Activated CD4-positive, alpha-beta T cell treated with anti-CD3 and anti-CD28 coated beads, Interleukin-2, amount 10 ng/mL, durations not matched to agents 7 days and 5 days (primary cell): Measurements from ENCODE around the gene METTL6. TPM values are rescaled to one million over a fixed set of nuclear protein-coding genes. Genes with fewer than 3 reads are reported as not detected.
A peak's percentile ranks its signal among the peaks of the same experiment; 100 is the strongest.

Source experiments
- CTCF ChIA-PET: fragments of 350-600 bp; sonication (Branson Sonifier 250); formaldehyde crosslinking; loops from one replicate; lab custom pipeline; 2021; ENCODE audit warnings: antibody characterized with exemption; lab: Charles Lee
- POLR2A ChIA-PET: fragments of 350-600 bp; sonication (Branson Sonifier 250); formaldehyde crosslinking; loops from one replicate; lab custom pipeline; 2021; ENCODE audit warnings: antibody characterized with exemption; lab: Charles Lee
- DNase-seq: peaks from one replicate; pipeline ENCODE4 v3.0.0-alpha.2; 2020
- H3K27ac Mint-ChIP-seq: one replicate; pipeline ENCODE4 v1.8.0; 2021; ENCODE audit warnings: mild to moderate bottlenecking, moderate library complexity, mixed read lengths
- H3K27me3 Mint-ChIP-seq: one replicate; pipeline ENCODE4 v1.8.0; 2021; ENCODE audit warnings: mixed read lengths
- H3K36me3 Mint-ChIP-seq: one replicate; pipeline ENCODE4 v1.8.0; 2021; ENCODE audit warnings: low read depth, mixed read lengths
- H3K4me1 Mint-ChIP-seq: one replicate; pipeline ENCODE4 v1.8.0; 2021; ENCODE audit warnings: mixed read lengths
- H3K4me3 Mint-ChIP-seq: one replicate; pipeline ENCODE4 v1.8.0; 2021; ENCODE audit warnings: mild to moderate bottlenecking, moderate library complexity, mixed read lengths
- H3K9me3 Mint-ChIP-seq: one replicate; pipeline ENCODE4 v1.8.0; 2021; ENCODE audit warnings: mixed read lengths
- total RNA-seq, 2 experiments: library from RNA; stranded (reverse); gene quantifications; one replicate each; pipeline ENCODE4 v1.2.3, GENCODE V29; 2021

The METTL6 gene, protein sequence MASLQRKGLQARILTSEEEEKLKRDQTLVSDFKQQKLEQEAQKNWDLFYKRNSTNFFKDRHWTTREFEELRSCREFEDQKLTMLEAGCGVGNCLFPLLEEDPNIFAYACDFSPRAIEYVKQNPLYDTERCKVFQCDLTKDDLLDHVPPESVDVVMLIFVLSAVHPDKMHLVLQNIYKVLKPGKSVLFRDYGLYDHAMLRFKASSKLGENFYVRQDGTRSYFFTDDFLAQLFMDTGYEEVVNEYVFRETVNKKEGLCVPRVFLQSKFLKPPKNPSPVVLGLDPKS
- 10 to 100 TPM; 15.8 to 19.4 TPM for total RNA-seq

GRCh38 chr3:15427182-15427880 is at the start of gene METTL6, which contains the start of gene EAF1:
METTL6 (minus strand) TSS chr3:15427544; CDS start chr3:15426511, 1,033 bp downstream.
EAF1 (plus strand) TSS chr3:15427598; CDS start chr3:15427780, 182 bp downstream.
- peak within 1 kb of the TSS; percentile 89 for H3K4me3 Mint-ChIP-seq
- H3K36me3 Mint-ChIP-seq, result peaks cover 57% of the 10 kb centered on the region
- ChIA-PET POLR2A (no interaction called here), CTCF (interaction anchor here (0.6 kb wide), 1 partner anchor 24 kb away, joined by 3 read pairs; no protein-coding TSS in a partner anchor)
- H3K4me1 Mint-ChIP-seq, result peaks cover 56% of the 10 kb centered on the region
- H3K27ac Mint-ChIP-seq, result peak within 1 kb of the TSS; percentile 90
- peak; percentile 90 for DNase-seq
- no peaks in the 10 kb centered on the region for H3K9me3 Mint-ChIP-seq
- no peaks in the 10 kb centered on the region for H3K27me3 Mint-ChIP-seq

DNA sequence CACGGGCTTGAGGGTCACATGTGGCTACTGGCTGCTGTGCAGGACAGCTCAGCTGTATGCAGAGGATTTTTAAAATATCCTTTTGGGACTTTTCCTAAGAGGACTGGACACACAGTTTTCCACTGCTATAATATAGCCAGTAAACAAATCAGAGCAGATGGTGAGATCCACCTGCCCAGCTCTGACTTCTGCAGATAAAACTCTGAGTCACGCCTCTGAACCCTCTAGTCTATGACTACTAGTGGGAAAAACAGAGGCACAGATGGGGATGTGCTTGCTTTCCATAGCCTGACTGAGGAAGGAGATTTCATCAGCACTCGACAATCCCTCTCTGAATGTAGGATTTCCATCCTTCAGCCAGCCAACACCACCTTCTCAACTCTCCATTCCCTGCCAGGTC is 49.0 kb upstream of the METTL6 start:
- Mint-ChIP-seq H3K27me3 (peaks cover 12% of the 10 kb centered on the region), H3K9me3 (no peaks in the 10 kb centered on the region), H3K4me3 (no peak overlapping the region), H3K4me1 (no peaks in the 10 kb centered on the region), H3K36me3 (no peaks in the 10 kb centered on the region), H3K27ac (no peak overlapping the region)
- ChIA-PET POLR2A (no interaction called here), CTCF (no interaction called here)
- DNase-seq, result no peak

DNA sequence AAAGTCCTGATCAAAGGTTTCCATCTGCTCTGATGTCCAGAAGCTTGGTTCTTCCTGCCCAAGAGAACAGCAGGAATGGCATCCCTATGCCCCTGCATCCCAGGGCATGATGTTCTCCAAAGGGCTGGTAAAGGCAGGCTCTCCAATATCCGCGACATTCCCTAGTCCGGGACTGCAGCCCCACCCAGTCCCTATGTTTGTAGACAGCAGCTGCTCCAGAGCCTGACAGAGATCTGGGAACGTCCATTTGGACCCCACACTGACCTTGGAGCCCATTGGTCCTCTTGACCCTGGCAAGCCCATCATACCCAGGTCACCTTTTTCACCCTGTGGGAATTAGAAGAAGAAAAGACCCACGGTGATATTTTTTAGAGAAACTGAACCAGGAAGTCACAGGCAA is 47.8 kb upstream of the METTL6 start:
- Mint-ChIP-seq H3K36me3 (no peaks in the 10 kb centered on the region), H3K9me3 (no peaks in the 10 kb centered on the region), H3K27ac (no peak overlapping the region), H3K4me3 (no peak overlapping the region), H3K27me3 (peaks cover 10% of the 10 kb centered on the region), H3K4me1 (no peaks in the 10 kb centered on the region)
- no peak for DNase-seq
- POLR2A ChIA-PET, result no interaction called here
- CTCF ChIA-PET, result no interaction called here

DNA sequence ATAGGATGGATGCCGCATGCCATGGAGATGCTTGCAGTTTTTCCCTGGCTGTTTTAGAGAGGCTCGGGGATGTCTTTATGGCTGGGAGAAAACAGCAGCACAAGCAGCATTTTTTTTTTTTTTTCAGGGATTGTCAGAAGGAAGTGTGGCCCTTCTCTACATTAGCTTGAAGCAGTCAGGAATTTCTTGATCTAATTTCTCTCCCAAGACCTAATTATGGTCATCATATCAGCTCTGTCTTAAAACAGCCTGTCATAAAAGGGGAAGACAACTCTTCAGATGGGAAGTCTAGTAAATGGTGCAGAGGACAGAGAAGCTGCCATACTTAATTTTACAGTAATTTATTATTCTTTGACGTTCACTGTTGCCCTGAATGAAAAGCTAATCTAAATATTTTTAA is 44.5 kb upstream of the METTL6 start:
- H3K36me3 Mint-ChIP-seq, result no peaks in the 10 kb centered on the region
- ChIA-PET POLR2A (no interaction called here), CTCF (interaction anchor here (0.7 kb wide), 1 partner anchor 203 kb away, joined by 3 read pairs; no protein-coding TSS in a partner anchor)
- no peaks in the 10 kb centered on the region for H3K9me3 Mint-ChIP-seq
- no peak for DNase-seq
- H3K27ac Mint-ChIP-seq, result no peak overlapping the region
- no peaks in the 10 kb centered on the region for H3K4me1 Mint-ChIP-seq
- peaks cover 9% of the 10 kb centered on the region for H3K27me3 Mint-ChIP-seq
- no peak overlapping the region for H3K4me3 Mint-ChIP-seq

DNA sequence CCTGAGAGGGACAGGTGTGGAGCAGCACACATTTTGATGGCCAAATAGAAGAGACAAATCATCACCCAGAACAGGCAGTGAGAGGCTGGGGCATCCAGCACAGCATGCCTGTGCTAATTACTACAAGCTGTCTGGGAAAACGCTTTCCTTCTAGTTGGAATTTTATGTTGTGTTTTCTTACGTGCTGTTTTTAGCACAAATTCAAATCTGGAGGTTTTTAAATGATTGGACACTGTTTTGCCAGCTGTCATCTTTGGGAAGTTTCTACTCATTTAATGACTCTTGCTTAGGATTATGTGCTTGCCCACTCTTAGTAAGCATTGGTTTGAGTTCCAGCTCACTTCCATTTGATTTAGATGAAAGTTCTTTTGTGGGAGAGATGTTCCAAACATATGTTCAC is 43.5 kb upstream of the METTL6 start:
- POLR2A ChIA-PET, result no interaction called here
- CTCF ChIA-PET, result interaction anchor here (1.0 kb wide), 1 partner anchor 16 kb away, joined by 3 read pairs; no protein-coding TSS in a partner anchor
- Mint-ChIP-seq H3K4me1 (no peaks in the 10 kb centered on the region), H3K9me3 (no peaks in the 10 kb centered on the region), H3K27ac (no peak overlapping the region), H3K36me3 (no peaks in the 10 kb centered on the region), H3K27me3 (peaks cover 9% of the 10 kb centered on the region), H3K4me3 (no peak overlapping the region)
- no peak for DNase-seq

DNA sequence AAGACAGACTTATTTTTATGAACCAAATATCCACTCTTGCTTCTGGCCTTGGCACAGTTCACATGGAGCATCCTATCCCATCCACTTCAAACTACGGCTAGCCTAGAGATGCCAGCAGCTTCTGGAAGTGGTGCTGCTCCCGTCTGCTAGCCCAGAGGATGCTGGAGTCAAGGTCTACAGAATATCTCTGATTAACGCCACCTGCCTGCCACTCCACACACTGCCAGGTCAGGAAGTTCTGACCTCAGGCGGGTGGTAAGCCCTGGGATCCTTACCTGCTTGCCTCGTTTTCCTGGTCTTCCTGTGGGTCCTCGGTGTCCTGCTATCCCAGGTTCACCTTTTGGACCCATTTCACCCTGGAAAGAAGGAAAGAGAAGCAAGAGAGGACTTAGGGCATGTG is 42.9 kb upstream of the METTL6 start:
- ChIA-PET CTCF (no interaction called here), POLR2A (no interaction called here)
- no peak overlapping the region for H3K4me3 Mint-ChIP-seq

DNA sequence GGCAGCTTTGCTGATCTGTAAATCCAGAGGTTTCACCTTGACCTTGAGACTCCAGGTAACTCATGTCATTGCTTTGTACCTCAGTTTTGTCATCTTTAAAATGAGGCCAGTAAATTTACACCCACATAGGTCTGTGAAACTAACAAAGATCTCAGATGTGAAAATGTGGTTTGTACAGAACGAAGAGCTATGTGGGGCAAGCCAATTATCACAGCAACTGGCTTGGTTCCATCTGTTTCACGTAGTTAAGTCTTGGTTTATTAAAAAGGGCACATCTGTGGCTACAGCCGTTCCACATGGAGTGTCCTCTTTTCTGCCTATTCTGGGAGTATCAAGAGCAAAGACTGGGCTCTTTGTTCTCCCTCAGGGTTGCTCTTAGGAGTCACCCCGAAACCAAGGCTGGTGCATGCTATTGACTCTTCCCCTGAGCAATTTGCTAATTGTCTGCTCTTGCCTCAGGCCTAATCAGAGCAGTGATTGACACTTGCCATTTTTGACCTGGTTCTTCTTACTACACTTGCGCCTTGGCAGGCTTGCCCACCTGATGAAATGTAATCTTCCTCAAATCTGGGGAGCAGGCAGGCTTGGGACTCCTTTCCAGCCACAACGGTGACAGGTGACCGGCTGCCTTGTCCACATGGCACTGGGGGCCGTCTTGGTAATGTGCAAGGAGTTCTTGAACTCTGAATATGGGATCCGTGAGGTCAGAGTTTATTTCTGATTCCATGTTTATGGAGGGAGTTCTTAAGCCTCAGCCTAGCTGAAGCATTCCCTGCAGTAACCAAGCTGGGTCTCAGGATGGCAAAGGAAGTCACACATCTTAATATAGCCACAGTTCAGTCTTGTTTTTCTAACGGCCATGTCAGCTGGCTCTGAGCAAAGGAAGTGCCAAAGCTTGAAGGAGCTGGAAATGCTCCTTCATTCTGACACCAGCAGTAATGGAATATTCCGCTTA is 40.2 kb upstream of the METTL6 start:
- Mint-ChIP-seq H3K27me3 (peaks cover 8% of the 10 kb centered on the region), H3K4me3 (no peak overlapping the region), H3K27ac (no peak overlapping the region), H3K4me1 (peaks cover 1% of the 10 kb centered on the region), H3K9me3 (no peaks in the 10 kb centered on the region), H3K36me3 (peaks cover 3% of the 10 kb centered on the region)
- POLR2A ChIA-PET, result no interaction called here
- CTCF ChIA-PET, result interaction anchor here (0.6 to 2.1 kb wide), 2 partner anchors 14 to 92 kb away, joined by 6 read pairs; no protein-coding TSS in a partner anchor
- DNase-seq, result no peak

More for the DNA sequence above, 42.9 kb upstream of the METTL6 start:
- no peaks in the 10 kb centered on the region for H3K36me3 Mint-ChIP-seq
- H3K4me1 Mint-ChIP-seq, result no peaks in the 10 kb centered on the region
- no peak for DNase-seq
- H3K27me3 Mint-ChIP-seq, result peaks cover 9% of the 10 kb centered on the region
- no peaks in the 10 kb centered on the region for H3K9me3 Mint-ChIP-seq
- H3K27ac Mint-ChIP-seq, result no peak overlapping the region

DNA sequence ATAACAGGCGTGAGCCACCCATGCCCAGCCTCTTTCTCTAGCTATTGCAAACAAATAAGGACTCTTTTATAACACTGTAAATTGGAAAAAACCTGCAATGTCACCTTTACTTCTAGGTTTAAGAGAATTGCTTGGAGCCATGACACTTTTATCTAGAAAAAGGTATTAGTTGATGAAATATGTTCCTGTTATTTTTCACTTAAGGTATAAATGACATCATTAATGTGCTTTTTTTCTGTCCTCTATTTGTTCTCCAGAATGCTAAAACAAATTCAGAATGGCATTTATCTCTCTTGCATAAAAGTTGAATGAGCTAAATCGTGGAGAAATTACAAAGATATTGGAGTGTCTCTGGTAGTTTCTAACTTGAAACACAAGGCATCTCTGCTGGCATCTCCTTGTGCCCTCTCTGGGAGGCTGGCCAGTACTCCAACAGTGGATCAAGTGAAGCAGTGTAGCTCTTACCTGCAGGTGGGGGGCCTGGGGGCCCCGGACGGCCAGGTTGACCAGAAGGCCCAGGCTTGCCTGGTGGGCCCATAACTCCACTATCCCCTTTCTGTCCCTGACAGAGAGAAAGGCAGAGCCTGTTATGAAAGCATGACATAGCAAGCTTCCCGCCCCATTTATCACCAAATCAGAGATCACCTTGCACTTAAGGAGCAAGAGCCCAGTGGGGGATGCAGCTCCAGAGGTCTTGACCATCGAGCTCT is 38.7 kb upstream of the METTL6 start:
- no peak overlapping the region for H3K27ac Mint-ChIP-seq
- no peaks in the 10 kb centered on the region for H3K9me3 Mint-ChIP-seq
- POLR2A ChIA-PET, result no interaction called here
- CTCF ChIA-PET, result interaction anchor here (1.0 to 2.1 kb wide), 3 partner anchors 10 to 73 kb away, joined by 3 to 6 read pairs (median 4); no protein-coding TSS in a partner anchor
- no peaks in the 10 kb centered on the region for H3K27me3 Mint-ChIP-seq
- no peak for DNase-seq
- H3K36me3 Mint-ChIP-seq, result peaks cover 3% of the 10 kb centered on the region
- H3K4me1 Mint-ChIP-seq, result peaks cover 12% of the 10 kb centered on the region
- no peak overlapping the region for H3K4me3 Mint-ChIP-seq

DNA sequence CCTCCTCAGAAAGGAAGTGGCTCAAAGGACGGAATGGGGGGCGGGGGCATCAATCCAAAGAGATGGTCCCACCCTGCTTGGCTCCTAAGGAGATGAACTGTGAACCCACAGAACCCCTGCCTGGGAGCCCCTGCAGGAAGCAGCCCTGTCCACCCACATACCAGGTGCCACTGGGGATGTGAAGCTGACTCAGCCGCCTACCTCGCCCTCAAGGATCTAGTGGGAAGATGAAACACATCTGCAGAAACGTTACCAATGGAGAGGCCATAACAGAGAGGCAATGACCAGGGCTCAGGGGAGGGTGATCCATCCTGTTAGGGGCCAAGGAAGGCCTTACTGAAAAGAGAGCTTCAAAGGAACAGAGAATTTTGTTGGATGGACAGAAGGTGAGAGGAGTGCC is 35.1 kb upstream of the METTL6 start:
- H3K27ac Mint-ChIP-seq, result peak overlapping the region; percentile 44
- ChIA-PET POLR2A (no interaction called here), CTCF (interaction anchor here (0.8 to 1.2 kb wide), 3 partner anchors 10 to 26 kb away, joined by 3 to 4 read pairs (median 3); no protein-coding TSS in a partner anchor)
- peaks cover 3% of the 10 kb centered on the region for H3K9me3 Mint-ChIP-seq
- no peaks in the 10 kb centered on the region for H3K27me3 Mint-ChIP-seq
- no peak overlapping the region for H3K4me3 Mint-ChIP-seq
- peaks cover 26% of the 10 kb centered on the region for H3K4me1 Mint-ChIP-seq
- no peak for DNase-seq
- H3K36me3 Mint-ChIP-seq, result peaks cover 6% of the 10 kb centered on the region

GRCh38 chr3:15460891-15461531 is 33.7 kb upstream of the METTL6 start:
- POLR2A ChIA-PET, result no interaction called here
- Mint-ChIP-seq H3K27me3 (no peaks in the 10 kb centered on the region), H3K9me3 (peaks cover 3% of the 10 kb centered on the region), H3K27ac (no peak overlapping the region), H3K36me3 (peaks cover 6% of the 10 kb centered on the region), H3K4me1 (peaks cover 26% of the 10 kb centered on the region), H3K4me3 (no peak overlapping the region)
- peak; percentile 29 for DNase-seq
- CTCF ChIA-PET, result interaction anchor here (0.9 kb wide), 1 partner anchor 31 kb away, joined by 3 read pairs; no protein-coding TSS in a partner anchor

DNA sequence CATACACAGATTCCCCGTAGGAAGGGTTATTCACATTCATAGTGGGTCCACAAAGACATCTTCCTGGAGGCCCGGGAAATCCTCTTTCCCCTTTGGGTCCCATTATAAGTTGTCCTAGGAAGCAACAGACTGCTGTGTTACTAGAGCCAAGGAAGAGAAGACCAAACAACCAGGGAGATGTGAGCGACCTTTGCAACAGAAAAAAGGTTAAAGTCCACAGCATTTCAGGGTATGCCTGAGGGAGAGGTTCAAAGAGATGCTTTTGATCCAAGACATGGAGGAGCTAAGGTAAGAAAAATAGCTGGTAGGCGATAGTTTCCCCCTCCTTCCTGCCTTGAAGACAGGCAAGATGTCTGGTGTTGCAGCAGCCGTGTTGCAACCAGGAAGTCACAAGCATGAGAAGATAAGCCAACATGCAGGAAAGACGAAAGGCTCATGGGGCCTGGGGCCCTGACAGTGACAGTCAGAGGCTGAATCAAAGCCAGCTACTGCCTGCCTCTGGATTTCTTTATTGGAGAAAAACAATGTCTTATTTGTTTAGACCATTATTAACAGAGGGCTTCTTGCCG is 31.0 kb upstream of the METTL6 start:
- DNase-seq, result no peak
- ChIA-PET POLR2A (no interaction called here), CTCF (interaction anchor here (2.2 kb wide), 1 partner anchor 28 kb away, joined by 8 read pairs; no protein-coding TSS in a partner anchor)
- peaks cover 26% of the 10 kb centered on the region for H3K4me1 Mint-ChIP-seq
- no peak overlapping the region for H3K4me3 Mint-ChIP-seq
- no peak overlapping the region for H3K27ac Mint-ChIP-seq
- H3K27me3 Mint-ChIP-seq, result no peaks in the 10 kb centered on the region
- peaks cover 3% of the 10 kb centered on the region for H3K9me3 Mint-ChIP-seq
- H3K36me3 Mint-ChIP-seq, result peaks cover 4% of the 10 kb centered on the region
